SK-N-SH (cell line): ENCODE results near the gene ITIH2. TPM values are rescaled to one million over a fixed set of nuclear protein-coding genes. Genes with fewer than 3 reads are reported as not detected.

Source experiments
- CTCF ChIA-PET: fragments of 300-600, 350-600 bp; formaldehyde crosslinking; extraction: SDS; loops from one replicate; lab custom pipeline; 2021; lab: Yijun Ruan, JAX
- POLR2A ChIA-PET: fragments of 350-600 bp; sonication (Branson Sonifier 250); formaldehyde crosslinking; extraction: SDS; loops from one replicate; lab custom pipeline; 2020; ENCODE audit warnings: antibody characterized with exemption, inconsistent platforms; lab: Yijun Ruan, JAX
- DNase-seq: peaks from one replicate; pipeline ENCODE4 v3.0.0; 2012
- H2AFZ ChIP-seq: fragments of 200-600 bp; sonication (generic); 2 replicates; pipeline ENCODE4 v1.8.1; 2016; ENCODE audit warnings: antibody characterized with exemption, mild to moderate bottlenecking, low read depth
- H3F3A ChIP-seq: fragments of 200-600 bp; sonication (generic); replicated peaks from 2 replicates; pipeline ENCODE3; 2016; ENCODE audit warnings: antibody characterized with exemption, mild to moderate bottlenecking; ENCODE audit not compliant: insufficient read depth
- H3K27ac ChIP-seq, 2 experiments: fragments of 200-500 bp in 1 of 2; fragments of 200-600 bp in 1 of 2; sonication (Bioruptor generic) in 1 of 2; sonication (generic), shearing (Covaris generic) in 1 of 2; 2 replicates each; pipeline versions ENCODE4 v1.5.1 to v1.6.1; 2014 to 2016; ENCODE audit warnings: low read depth in 2 of 2, inconsistent platforms in 1 of 2, low read length in 1 of 2, mild to moderate bottlenecking in 1 of 2, mixed read lengths in 1 of 2
- H3K27me3 ChIP-seq: fragments of 200-600 bp; sonication (generic), shearing (Covaris generic); 2 replicates; pipeline ENCODE4 v1.6.1; 2016; ENCODE audit warnings: mixed run types; ENCODE audit not compliant: insufficient read depth
- H3K36me3 ChIP-seq, 2 experiments: fragments of 200-500 bp in 1 of 2; fragments of 200-600 bp in 1 of 2; sonication (Bioruptor generic) in 1 of 2; sonication (generic) in 1 of 2; replicated peaks in 1 of 2; 2 replicates each; pipeline versions ENCODE3 to v1.5.1; 2014 to 2016; ENCODE audit warnings: low read length in 1 of 2, mild to moderate bottlenecking in 1 of 2; ENCODE audit not compliant: insufficient read depth in 2 of 2, control insufficient read depth in 1 of 2
- H3K4me1 ChIP-seq, 2 experiments: fragments of 200-500 bp in 1 of 2; fragments of 200-600 bp in 1 of 2; sonication (Bioruptor generic) in 1 of 2; sonication (generic), shearing (Covaris generic) in 1 of 2; 2 replicates each; pipeline versions ENCODE4 v1.5.1 to v1.6.1; 2014 to 2016; ENCODE audit warnings: low read depth in 1 of 2, low read length in 1 of 2, mixed run types in 1 of 2; ENCODE audit not compliant: insufficient read depth in 2 of 2, control insufficient read depth in 1 of 2
- H3K4me2 ChIP-seq: fragments of 200-600 bp; sonication (generic), shearing (Covaris generic); 2 replicates; pipeline ENCODE4 v1.6.1; 2017; ENCODE audit warnings: mixed run types
- H3K4me3 ChIP-seq, 2 experiments: fragments of 200-500 bp in 1 of 2; fragments of 200-600 bp in 1 of 2; sonication (Bioruptor generic) in 1 of 2; sonication (generic), shearing (Covaris generic) in 1 of 2; 2 replicates each; pipeline versions ENCODE4 v1.5.1 to v1.8.1; 2014 to 2016; ENCODE audit warnings: low read depth in 2 of 2, inconsistent platforms in 1 of 2, low read length in 1 of 2, mild to moderate bottlenecking in 1 of 2, mixed read lengths in 1 of 2, moderate library complexity in 1 of 2
- H3K79me2 ChIP-seq: fragments of 200-600 bp; sonication (generic); 2 replicates; pipeline ENCODE4 v1.8.1; 2017; ENCODE audit warnings: mild to moderate bottlenecking; ENCODE audit not compliant: insufficient read depth
- H3K9ac ChIP-seq: fragments of 200-600 bp; sonication (generic); 2 replicates; pipeline ENCODE4 v1.6.1; 2017; ENCODE audit warnings: mixed run types
- H3K9me2 ChIP-seq: fragments of 200-600 bp; sonication (generic); 2 replicates; pipeline ENCODE4 v1.6.1; 2017; ENCODE audit warnings: mixed run types
- H3K9me3 ChIP-seq: fragments of 200-600 bp; sonication (generic); 2 replicates; pipeline ENCODE4 v1.6.1; 2017; ENCODE audit warnings: mixed run types, mild to moderate bottlenecking, moderate library complexity
- H4K20me1 ChIP-seq: fragments of 200-600 bp; sonication (generic); 2 replicates; pipeline ENCODE4 v1.6.1; 2017; ENCODE audit warnings: mild to moderate bottlenecking, mixed run types; ENCODE audit not compliant: insufficient read depth
- CHD2 ChIP-seq: fragments of 150-350 bp; IDR thresholded peaks from 2 replicates; pipeline ENCODE4 v1.6.1; 2018; ENCODE audit warnings: low read length; ENCODE audit not compliant: partially characterized antibody
- FOXJ3 ChIP-seq: sonication (generic); formaldehyde crosslinking; IDR thresholded peaks from 2 replicates; pipeline ENCODE4 v1.5.1; 2020; ENCODE audit warnings: mild to moderate bottlenecking, missing genetic modification reagents
- GATA2 ChIP-seq: sonication (generic); formaldehyde crosslinking; IDR thresholded peaks from 2 replicates; pipeline ENCODE4 v1.5.0; 2020; ENCODE audit warnings: mild to moderate bottlenecking, missing genetic modification reagents
- NFIC ChIP-seq: IDR thresholded peaks from 2 replicates; pipeline ENCODE4 v1.4.0; 2012; ENCODE audit warnings: borderline replicate concordance
- POLR2AphosphoS5 ChIP-seq: IDR thresholded peaks from 2 replicates; pipeline ENCODE4 v1.6.1; 2012; ENCODE audit warnings: low read depth, low read length
- RAD21 ChIP-seq: IDR thresholded peaks from 2 replicates; pipeline ENCODE4 v1.6.1; 2012; ENCODE audit warnings: mild to moderate bottlenecking, low read length
- RCOR1 ChIP-seq: fragments of 150-350 bp; IDR thresholded peaks from 2 replicates; pipeline ENCODE4 v1.6.1; 2017; ENCODE audit warnings: antibody characterized with exemption, low read length
- RFX5 ChIP-seq: IDR thresholded peaks from 2 replicates; pipeline ENCODE4 v1.6.1; 2012; ENCODE audit warnings: mild to moderate bottlenecking, improper control_type of control experiment, low read length
- TAF1 ChIP-seq: IDR thresholded peaks from 2 replicates; pipeline ENCODE4 v1.6.1; 2012; ENCODE audit warnings: low read depth, mild to moderate bottlenecking, low read length, moderate library complexity, borderline replicate concordance
- TCF12 ChIP-seq: IDR thresholded peaks from 2 replicates; pipeline ENCODE4 v1.4.0; 2012
- TEAD4 ChIP-seq: IDR thresholded peaks from 2 replicates; pipeline ENCODE4 v1.4.0; 2012; ENCODE audit warnings: mild to moderate bottlenecking, borderline replicate concordance; ENCODE audit not compliant: insufficient read depth
- WGBS: methylation state at CpG from one replicate; pipeline ENCODE4 v1.1.6; 2017; ENCODE audit warnings: low lambda C conversion rate; 5-methylcytosine and 5-hydroxymethylcytosine counted together
- polyA plus RNA-seq, 3 experiments: library from polyadenylated mRNA; depleted of rRNA; stranded (reverse); fragments of >200 nt; gene quantifications; 2 replicates each; pipeline ENCODE4 v1.2.3, GENCODE V29; 2012
- TF ChIP-seq, protein P1 (sequence below): IDR thresholded peaks from 2 replicates; pipeline ENCODE4 v1.6.1; 2012; ENCODE audit warnings: mild to moderate bottlenecking, low read depth, low read length, moderate library complexity
- TF ChIP-seq, protein P2 (sequence below): IDR thresholded peaks from 2 replicates; pipeline ENCODE4 v1.4.0; 2012; ENCODE audit warnings: low read depth
- TF ChIP-seq, protein P3 (sequence below): fragments of 150-350 bp; IDR thresholded peaks from 2 replicates; pipeline ENCODE4 v1.6.1; 2016; ENCODE audit warnings: mild to moderate bottlenecking, low read depth, low read length
- TF ChIP-seq, protein P4 (sequence below): fragments of 150-350 bp; IDR thresholded peaks from 2 replicates; pipeline ENCODE4 v1.6.1; 2017; ENCODE audit warnings: antibody characterized with exemption, low read length, low read depth, borderline replicate concordance

The ITIH2 gene
- polyA plus RNA-seq, 1 of the 3 experiments (the other 2 are of a cell fraction) = not detected

DNA sequence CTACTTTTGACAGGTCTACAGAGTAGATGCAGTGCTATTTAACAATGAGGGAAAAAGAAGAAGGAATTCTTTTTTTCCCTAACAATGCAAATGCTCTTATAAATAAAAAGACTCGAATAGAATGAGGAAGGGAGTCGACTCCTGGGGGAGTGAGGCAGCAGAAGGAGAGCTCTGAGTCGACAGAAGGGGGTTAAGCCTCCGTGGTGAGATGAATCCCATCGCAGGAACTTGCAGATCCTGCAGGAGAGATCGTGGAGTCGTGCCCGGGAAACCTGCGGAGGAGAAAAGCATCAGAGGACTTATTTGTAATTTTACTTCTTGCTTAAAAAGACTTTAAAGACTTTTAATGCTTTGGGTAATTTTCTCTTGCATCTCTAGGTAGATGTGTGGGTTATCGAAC is 17.4 kb downstream of the ITIH2 start:
- TF ChIP-seq NFIC (no peak), RFX5 (no peak), GATA2 (CRISPR knock-in tag) (no peak), RAD21 (no peak), TEAD4 (no peak)
- no peak for DNase-seq
- H3K27me3 ChIP-seq = no peaks in the 10 kb centered on the region; the same call in 1 of the 2 replicates
- CTCF ChIA-PET = interaction anchor here (0.9 kb wide), 1 partner anchor 195 kb away, joined by 3 read pairs; no protein-coding TSS in a partner anchor
- WGBS = 48% methylated on average over 10 of the region's 10 CpGs
- H3K79me2 ChIP-seq = no peaks in the 10 kb centered on the region
- H3K9ac ChIP-seq = no peak overlapping the region
- H3K27ac ChIP-seq = no peak overlapping the region
- H3K4me3 ChIP-seq = no peak overlapping the region
- POLR2A ChIA-PET = no interaction called here
- H3K9me3 ChIP-seq = no peaks in the 10 kb centered on the region
- H3K9me2 ChIP-seq = no peaks in the 10 kb centered on the region
- no peak overlapping the region for H2AFZ ChIP-seq
- no peaks in the 10 kb centered on the region for H3K36me3 ChIP-seq
- H4K20me1 ChIP-seq = no peaks in the 10 kb centered on the region
- no peak overlapping the region for H3K4me2 ChIP-seq
- H3K4me1 ChIP-seq = no peaks in the 10 kb centered on the region
- H3F3A ChIP-seq = no peaks in the 10 kb centered on the region

DNA sequence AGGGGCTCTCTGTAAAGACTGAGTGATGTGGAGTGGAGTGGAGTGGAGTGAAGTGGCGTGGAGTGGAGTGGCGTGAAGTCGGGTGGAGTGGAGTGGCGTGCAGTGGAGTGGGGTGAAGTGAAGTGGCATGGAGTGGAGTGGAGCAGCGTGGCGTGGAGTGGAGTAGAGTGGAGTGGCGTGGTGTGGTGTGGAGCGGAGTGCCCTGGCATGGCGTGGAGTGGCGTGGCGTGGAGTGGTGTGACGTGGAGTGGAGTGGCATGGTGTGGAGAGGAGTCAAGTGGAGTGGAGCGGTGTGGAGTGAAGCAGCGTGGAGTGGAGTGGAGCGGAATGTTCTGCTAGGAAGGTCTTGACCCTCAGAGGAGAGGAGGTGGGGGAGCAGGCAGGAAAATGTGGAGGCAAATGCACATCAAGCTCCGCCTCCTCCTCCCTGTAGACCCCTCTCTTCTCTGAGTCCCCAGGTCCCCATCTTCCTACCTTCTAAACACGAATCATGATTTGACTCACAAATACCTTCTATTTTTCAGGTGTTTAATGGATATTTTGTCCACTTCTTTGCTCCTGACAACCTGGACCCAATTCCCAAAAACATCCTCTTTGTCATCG is 19.9 kb downstream of the ITIH2 start:
- Histone ChIP-seq H3K9ac (no peak overlapping the region), H3K9me3 (no peaks in the 10 kb centered on the region), H3K4me3 (no peak overlapping the region), H4K20me1 (no peaks in the 10 kb centered on the region), H3K27ac (no peak overlapping the region), H3K4me2 (no peak overlapping the region), H3K9me2 (no peaks in the 10 kb centered on the region), H3K36me3 (no peaks in the 10 kb centered on the region), H3K27me3 (no peaks in the 10 kb centered on the region; the same call in 1 of the 2 replicates), H3F3A (no peaks in the 10 kb centered on the region), H3K4me1 (no peaks in the 10 kb centered on the region), H2AFZ (no peak overlapping the region), H3K79me2 (no peaks in the 10 kb centered on the region)
- no peak for DNase-seq
- POLR2A ChIA-PET = no interaction called here
- 51% methylated on average over 18 of the region's 18 CpGs for WGBS
- TF ChIP-seq POLR2AphosphoS5 (no peak), CHD2 (no peak), TEAD4 (no peak), FOXJ3 (CRISPR knock-in tag) (no peak), TAF1 (no peak), RFX5 (no peak), RCOR1 (no peak), TCF12 (no peak)
- TF ChIP-seq, protein P1, sequence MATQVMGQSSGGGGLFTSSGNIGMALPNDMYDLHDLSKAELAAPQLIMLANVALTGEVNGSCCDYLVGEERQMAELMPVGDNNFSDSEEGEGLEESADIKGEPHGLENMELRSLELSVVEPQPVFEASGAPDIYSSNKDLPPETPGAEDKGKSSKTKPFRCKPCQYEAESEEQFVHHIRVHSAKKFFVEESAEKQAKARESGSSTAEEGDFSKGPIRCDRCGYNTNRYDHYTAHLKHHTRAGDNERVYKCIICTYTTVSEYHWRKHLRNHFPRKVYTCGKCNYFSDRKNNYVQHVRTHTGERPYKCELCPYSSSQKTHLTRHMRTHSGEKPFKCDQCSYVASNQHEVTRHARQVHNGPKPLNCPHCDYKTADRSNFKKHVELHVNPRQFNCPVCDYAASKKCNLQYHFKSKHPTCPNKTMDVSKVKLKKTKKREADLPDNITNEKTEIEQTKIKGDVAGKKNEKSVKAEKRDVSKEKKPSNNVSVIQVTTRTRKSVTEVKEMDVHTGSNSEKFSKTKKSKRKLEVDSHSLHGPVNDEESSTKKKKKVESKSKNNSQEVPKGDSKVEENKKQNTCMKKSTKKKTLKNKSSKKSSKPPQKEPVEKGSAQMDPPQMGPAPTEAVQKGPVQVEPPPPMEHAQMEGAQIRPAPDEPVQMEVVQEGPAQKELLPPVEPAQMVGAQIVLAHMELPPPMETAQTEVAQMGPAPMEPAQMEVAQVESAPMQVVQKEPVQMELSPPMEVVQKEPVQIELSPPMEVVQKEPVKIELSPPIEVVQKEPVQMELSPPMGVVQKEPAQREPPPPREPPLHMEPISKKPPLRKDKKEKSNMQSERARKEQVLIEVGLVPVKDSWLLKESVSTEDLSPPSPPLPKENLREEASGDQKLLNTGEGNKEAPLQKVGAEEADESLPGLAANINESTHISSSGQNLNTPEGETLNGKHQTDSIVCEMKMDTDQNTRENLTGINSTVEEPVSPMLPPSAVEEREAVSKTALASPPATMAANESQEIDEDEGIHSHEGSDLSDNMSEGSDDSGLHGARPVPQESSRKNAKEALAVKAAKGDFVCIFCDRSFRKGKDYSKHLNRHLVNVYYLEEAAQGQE = no peak
- TF ChIP-seq, protein P2, sequence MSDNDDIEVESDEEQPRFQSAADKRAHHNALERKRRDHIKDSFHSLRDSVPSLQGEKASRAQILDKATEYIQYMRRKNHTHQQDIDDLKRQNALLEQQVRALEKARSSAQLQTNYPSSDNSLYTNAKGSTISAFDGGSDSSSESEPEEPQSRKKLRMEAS = no peak
- TF ChIP-seq, protein P3, sequence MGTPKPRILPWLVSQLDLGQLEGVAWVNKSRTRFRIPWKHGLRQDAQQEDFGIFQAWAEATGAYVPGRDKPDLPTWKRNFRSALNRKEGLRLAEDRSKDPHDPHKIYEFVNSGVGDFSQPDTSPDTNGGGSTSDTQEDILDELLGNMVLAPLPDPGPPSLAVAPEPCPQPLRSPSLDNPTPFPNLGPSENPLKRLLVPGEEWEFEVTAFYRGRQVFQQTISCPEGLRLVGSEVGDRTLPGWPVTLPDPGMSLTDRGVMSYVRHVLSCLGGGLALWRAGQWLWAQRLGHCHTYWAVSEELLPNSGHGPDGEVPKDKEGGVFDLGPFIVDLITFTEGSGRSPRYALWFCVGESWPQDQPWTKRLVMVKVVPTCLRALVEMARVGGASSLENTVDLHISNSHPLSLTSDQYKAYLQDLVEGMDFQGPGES = no peak
- TF ChIP-seq, protein P4, sequence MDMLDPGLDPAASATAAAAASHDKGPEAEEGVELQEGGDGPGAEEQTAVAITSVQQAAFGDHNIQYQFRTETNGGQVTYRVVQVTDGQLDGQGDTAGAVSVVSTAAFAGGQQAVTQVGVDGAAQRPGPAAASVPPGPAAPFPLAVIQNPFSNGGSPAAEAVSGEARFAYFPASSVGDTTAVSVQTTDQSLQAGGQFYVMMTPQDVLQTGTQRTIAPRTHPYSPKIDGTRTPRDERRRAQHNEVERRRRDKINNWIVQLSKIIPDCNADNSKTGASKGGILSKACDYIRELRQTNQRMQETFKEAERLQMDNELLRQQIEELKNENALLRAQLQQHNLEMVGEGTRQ = no peak
- CTCF ChIA-PET = interaction anchor here (0.5 kb wide), 1 partner anchor 1373 kb away, joined by 3 read pairs; no protein-coding TSS in a partner anchor
